WERI-Rb-1 (cell line): ENCODE measurements around the gene KRT80.

ENCODE experiments used
- DNase-seq: peaks from one replicate; pipeline ENCODE4 v3.0.0-alpha.2; 2020
- H3K27ac ChIP-seq: fragments of 250-450 bp; sonication (Bioruptor Pico); 2 replicates; pipeline ENCODE4 v1.5.1; 2020; ENCODE audit warnings: mild to moderate bottlenecking, moderate library complexity
- H3K27me3 ChIP-seq: fragments of 250-450 bp; sonication (Bioruptor Pico); 2 replicates; pipeline ENCODE4 v1.5.1; 2021; ENCODE audit warnings: mild to moderate bottlenecking, low read depth, moderate library complexity; ENCODE audit not compliant: insufficient read depth, severe bottlenecking
- H3K36me3 ChIP-seq: fragments of 250-450 bp; sonication (Bioruptor Pico); 2 replicates; pipeline ENCODE4 v1.5.1; 2020; ENCODE audit warnings: mild to moderate bottlenecking, moderate library complexity
- H3K4me3 ChIP-seq: 2 replicates; pipeline ENCODE4 v1.5.1; 2011; ENCODE audit warnings: low read depth, mild to moderate bottlenecking, control low read depth, low read length
- H3K9me3 ChIP-seq: fragments of 250-450 bp; sonication (Bioruptor Pico); 2 replicates; pipeline ENCODE4 v1.5.1; 2021; ENCODE audit warnings: mild to moderate bottlenecking, moderate library complexity; ENCODE audit not compliant: severe bottlenecking
- CTCF ChIP-seq: IDR thresholded peaks from 2 replicates; pipeline ENCODE4 v1.5.1; 2011; ENCODE audit warnings: low read depth, mild to moderate bottlenecking, control low read depth, inconsistent platforms, low read length

KRT80 gene

DNA sequence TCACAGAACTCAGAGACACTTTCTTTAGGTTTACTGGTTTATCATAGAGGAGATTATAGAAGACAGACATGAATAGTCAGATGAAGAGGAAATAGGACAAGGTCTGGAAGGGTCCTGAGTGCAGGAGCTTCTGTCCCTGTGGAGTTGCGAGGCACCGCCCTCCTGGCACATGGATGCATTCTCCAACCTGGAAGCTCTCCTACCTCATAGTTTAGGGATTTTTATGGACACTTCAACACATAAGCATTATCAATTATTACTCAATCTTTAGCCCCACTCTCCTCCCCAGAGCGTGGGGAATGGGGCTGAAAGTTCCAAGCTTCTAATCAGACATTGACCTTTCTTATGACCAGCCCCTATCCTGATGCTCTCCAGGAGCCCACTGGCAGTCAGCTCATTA, 28.7 kb upstream of the KRT80 start:
- no peaks in the 10 kb centered on the region for H3K27me3 ChIP-seq
- no peak for TF ChIP-seq CTCF
- no peaks in the 10 kb centered on the region for H3K9me3 ChIP-seq
- H3K36me3 ChIP-seq: no peaks in the 10 kb centered on the region
- no peak overlapping the region for H3K4me3 ChIP-seq
- DNase-seq: no peak
- H3K27ac ChIP-seq: no peak overlapping the region

GRCh38 chr12:52218001-52218400, 26.2 kb upstream of the KRT80 start:
- Histone ChIP-seq H3K27ac (no peak overlapping the region), H3K36me3 (no peaks in the 10 kb centered on the region), H3K9me3 (no peaks in the 10 kb centered on the region), H3K4me3 (no peak overlapping the region), H3K27me3 (no peaks in the 10 kb centered on the region)
- no peak for TF ChIP-seq CTCF
- DNase-seq: no peak

DNA sequence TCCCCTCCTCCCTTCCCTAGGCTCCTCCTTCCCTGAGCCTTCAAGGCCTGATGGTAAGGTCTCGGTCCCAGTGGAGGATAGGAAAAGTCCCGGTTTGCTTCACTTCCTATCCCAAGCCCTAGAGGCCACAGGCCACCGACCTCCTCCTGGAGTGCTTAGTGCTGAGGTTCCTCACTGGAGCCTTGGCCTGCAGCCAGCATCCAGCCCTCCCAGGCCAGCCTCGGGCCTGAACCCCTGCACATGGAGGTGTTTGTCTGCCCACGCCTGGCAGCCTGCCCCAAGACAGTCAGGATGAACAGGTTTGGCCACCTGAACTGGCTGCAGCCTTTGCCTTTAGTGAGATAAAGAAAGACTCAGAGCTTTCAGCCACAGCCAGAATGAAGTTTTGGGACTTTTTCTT, 25.4 kb upstream of the KRT80 start:
- H3K36me3 ChIP-seq: no peaks in the 10 kb centered on the region
- no peak overlapping the region for H3K4me3 ChIP-seq
- no peak for DNase-seq
- H3K9me3 ChIP-seq: no peaks in the 10 kb centered on the region
- no peaks in the 10 kb centered on the region for H3K27me3 ChIP-seq
- no peak for TF ChIP-seq CTCF
- H3K27ac ChIP-seq: no peak overlapping the region

GRCh38 chr12:52216807-52217206, 25.0 kb upstream of the KRT80 start:
- DNase-seq: no peak
- no peak for TF ChIP-seq CTCF
- H3K27me3 ChIP-seq: no peaks in the 10 kb centered on the region
- H3K9me3 ChIP-seq: no peaks in the 10 kb centered on the region
- H3K36me3 ChIP-seq: no peaks in the 10 kb centered on the region
- H3K4me3 ChIP-seq: no peak overlapping the region
- no peak overlapping the region for H3K27ac ChIP-seq

- Histone ChIP-seq H3K27me3 (no peaks in the 10 kb centered on the region), H3K36me3 (no peaks in the 10 kb centered on the region), H3K27ac (no peak overlapping the region), H3K9me3 (no peaks in the 10 kb centered on the region), H3K4me3 (no peak overlapping the region)
- no peak for TF ChIP-seq CTCF
- DNase-seq: no peak
These were observed 24.3 kb upstream of the KRT80 start for GRCh38 chr12:52216100-52216499.

DNA sequence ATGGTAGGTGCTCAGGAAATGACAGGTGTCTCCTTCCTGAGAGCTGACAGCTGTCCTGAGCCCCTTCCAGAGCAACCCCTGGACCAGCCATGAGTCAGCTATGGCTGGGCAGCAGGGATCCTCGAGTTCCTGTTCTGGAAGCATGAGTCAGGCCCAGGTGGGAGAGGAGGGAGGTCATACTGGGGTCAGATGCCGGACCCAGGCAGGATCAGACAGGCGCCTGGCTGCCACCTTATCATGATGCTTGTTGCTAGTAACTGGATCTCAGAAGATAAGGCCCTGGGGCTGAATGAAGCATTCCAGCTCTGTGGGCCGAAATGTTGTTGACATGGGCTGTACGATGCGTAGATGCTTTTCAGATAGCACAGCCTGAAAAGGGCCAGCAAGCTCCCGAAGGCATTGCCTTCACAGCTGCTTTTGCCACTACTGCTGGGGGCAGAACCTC, 23.8 kb upstream of the KRT80 start:
- Histone ChIP-seq H3K27ac (no peak overlapping the region), H3K4me3 (no peak overlapping the region), H3K27me3 (no peaks in the 10 kb centered on the region), H3K36me3 (no peaks in the 10 kb centered on the region), H3K9me3 (no peaks in the 10 kb centered on the region)
- no peak for TF ChIP-seq CTCF
- DNase-seq: no peak
